ENCODE results near the gene KRT26. TPM values are rescaled to one million over a fixed set of nuclear protein-coding genes. Genes with fewer than 3 reads are reported as not detected.

The KRT26 gene
- total RNA-seq, 1 experiment from 2014 or later = not detected

GRCh38 chr17:40730970-40731369 is 41.0 kb downstream of the KRT26 start:
- no peak for DNase-seq

GRCh38 chr17:40727447-40728231 is 44.4 kb downstream of the KRT26 start:
- CTCF ChIA-PET = interaction anchor here (1.3 kb wide), 1 partner anchor 108 kb away, joined by 3 read pairs; no protein-coding TSS in a partner anchor

More at GRCh38 chr17:40730970-40731369, 41.0 kb downstream of the KRT26 start:
- CTCF ChIA-PET = no interaction called here
- H3K79me2 ChIP-seq (ENCODE audit: low read length) = no peaks in the 10 kb centered on the region
- no peak overlapping the region for H2AFZ ChIP-seq (ENCODE audit: low read length)
- no peaks in the 10 kb centered on the region for H3K9me2 ChIP-seq (replicated peaks; ENCODE audit: low read length)
- H3K27ac ChIP-seq (ENCODE audit: low read length) = no peak overlapping the region
- H4K20me1 ChIP-seq (ENCODE audit: low read length) = no peaks in the 10 kb centered on the region
- no peak overlapping the region for H3K4me2 ChIP-seq (ENCODE audit: low read length)
- BruUV-seq (replicated peaks) = no TSS peak
- no peak overlapping the region for H3K4me3 ChIP-seq (ENCODE audit: low read length)
- no peaks in the 10 kb centered on the region for H3K36me3 ChIP-seq (ENCODE audit: low read depth, low read length)
- H3K27me3 ChIP-seq (ENCODE audit: low read length) = no peaks in the 10 kb centered on the region
- peaks cover 8% of the 10 kb centered on the region; the same call in 1 of the 2 replicates for H3K4me1 ChIP-seq (ENCODE audit: insufficient read depth, low read length)
- POLR2A ChIA-PET (ENCODE audit: unreplicated experiment) = no interaction called here
- H3K9ac ChIP-seq (ENCODE audit: low read length) = no peak overlapping the region
- H3K9me3 ChIP-seq (ENCODE audit: low read length) = no peaks in the 10 kb centered on the region
- no peak for TF ChIP-seq EZH2 (IDR thresholded peaks at IDR 0.05; ENCODE audit: low read length, unreplicated experiment)
- TF ChIP-seq CTCF (conservative IDR thresholded peaks at IDR 0.05; ENCODE audit: low read depth, low read length) = no peak
- ATAC-seq = no peak
- H3F3A ChIP-seq (ENCODE audit: low read length, unreplicated experiment) = no peaks in the 10 kb centered on the region
- intact Hi-C loops (cut with micrococcal nuclease) = no loop called here

More at GRCh38 chr17:40727447-40728231, 44.4 kb downstream of the KRT26 start:
- Histone ChIP-seq H3F3A (ENCODE audit: low read length, unreplicated experiment) (no peaks in the 10 kb centered on the region), H3K4me2 (ENCODE audit: low read length) (peak overlapping the region; percentile 64), H3K79me2 (ENCODE audit: low read length) (no peaks in the 10 kb centered on the region), H3K9me3 (ENCODE audit: low read length) (no peaks in the 10 kb centered on the region), H3K9ac (ENCODE audit: low read length) (no peak overlapping the region), H3K36me3 (ENCODE audit: low read depth, low read length) (no peaks in the 10 kb centered on the region), H3K27ac (ENCODE audit: low read length) (no peak overlapping the region), H3K9me2 (replicated peaks; ENCODE audit: low read length) (no peaks in the 10 kb centered on the region), H3K4me1 (ENCODE audit: insufficient read depth, low read length) (peaks cover 13% of the 10 kb centered on the region), H2AFZ (ENCODE audit: low read length) (no peak overlapping the region), H3K27me3 (ENCODE audit: low read length) (no peaks in the 10 kb centered on the region), H3K4me3 (ENCODE audit: low read length) (no peak overlapping the region), H4K20me1 (ENCODE audit: low read length) (no peaks in the 10 kb centered on the region)
- POLR2A ChIA-PET (ENCODE audit: unreplicated experiment) = no interaction called here
- DNase-seq (peak; percentile 64), ATAC-seq (no peak)
- no TSS peak for BruUV-seq (replicated peaks)
- intact Hi-C loops (cut with micrococcal nuclease) = loop anchor here (1.0 kb wide), 1 partner anchor 107 kb away; no protein-coding TSS in a partner anchor
- TF ChIP-seq EZH2phosphoT487 (IDR thresholded peaks at IDR 0.05; ENCODE audit: borderline replicate concordance, low read length) = no peak
- TF ChIP-seq EZH2 (IDR thresholded peaks at IDR 0.05; ENCODE audit: low read length, unreplicated experiment) = no peak
- no peak for TF ChIP-seq CTCF (conservative IDR thresholded peaks at IDR 0.05; ENCODE audit: low read depth, low read length)
